PC-9 (cell line): ENCODE data around the gene C1orf52. TPM values are rescaled to one million over a fixed set of nuclear protein-coding genes. Genes with fewer than 3 reads are reported as not detected.

Source experiments
- BruUV-seq: library from RNA; stranded (reverse); fragments of 400-500 nt; replicated peaks from 2 replicates; lab custom pipeline; 2021; lab: Mats Ljungman, UMichigan
- CTCF ChIA-PET: fragments of 300-600 bp; sonication (Branson Sonifier 250); formaldehyde crosslinking; loops from one replicate; lab custom pipeline; 2022; ENCODE audit warnings: antibody characterized with exemption; lab: Charles Lee
- POLR2A ChIA-PET: fragments of 300-600 bp; sonication (Branson Sonifier 250); formaldehyde crosslinking; loops from one replicate; lab custom pipeline; 2022; ENCODE audit warnings: antibody characterized with exemption; ENCODE audit not compliant: unreplicated experiment; lab: Charles Lee
- DNase-seq, 2 experiments: peaks; one replicate each; pipeline versions ENCODE4 v3.0.0 to v3.0.0-alpha.2; 2015 to 2022; ENCODE audit warnings: mixed read lengths in 1 of 2
- H2AFZ ChIP-seq: fragments of 200-600 bp; sonication (generic); 2 replicates; pipeline ENCODE4 v1.8.1; 2017; ENCODE audit warnings: antibody characterized with exemption
- H3F3A ChIP-seq: fragments of 200-600 bp; sonication (generic); 2 replicates; pipeline ENCODE4 v1.8.1; 2017; ENCODE audit warnings: antibody characterized with exemption, mild to moderate bottlenecking, low read depth; ENCODE audit not compliant: insufficient read depth
- H3K27ac ChIP-seq: fragments of 200-600 bp; sonication (generic); 2 replicates; pipeline ENCODE4 v1.6.1; 2016; ENCODE audit warnings: mixed run types
- H3K27me3 ChIP-seq: fragments of 200-600 bp; sonication (generic); 2 replicates; pipeline ENCODE4 v1.6.1; 2016; ENCODE audit warnings: low read depth, mixed run types; ENCODE audit not compliant: insufficient read depth
- H3K36me3 ChIP-seq: fragments of 200-600 bp; sonication (generic); 2 replicates; pipeline ENCODE4 v1.6.1; 2016; ENCODE audit warnings: low read depth, mixed run types
- H3K4me1 ChIP-seq: fragments of 200-600 bp; sonication (generic); replicated peaks from 2 replicates; pipeline ENCODE4 v1.6.1; 2016; ENCODE audit warnings: mixed run types; ENCODE audit not compliant: insufficient read depth
- H3K4me2 ChIP-seq: fragments of 200-600 bp; sonication (generic); 2 replicates; pipeline ENCODE4 v1.6.1; 2017; ENCODE audit warnings: mixed run types
- H3K4me3 ChIP-seq: fragments of 200-600 bp; sonication (generic); 2 replicates; pipeline ENCODE4 v1.6.1; 2016; ENCODE audit warnings: mixed run types
- H3K79me2 ChIP-seq: fragments of 200-600 bp; sonication (generic); 2 replicates; pipeline ENCODE4 v1.6.1; 2017; ENCODE audit warnings: low read depth, mixed run types
- H3K9me2 ChIP-seq: fragments of 200-600 bp; sonication (generic); 2 replicates; pipeline ENCODE4 v1.8.1; 2017; ENCODE audit warnings: mild to moderate bottlenecking; ENCODE audit not compliant: insufficient read depth
- H3K9me3 ChIP-seq: fragments of 200-600 bp; sonication (generic); 2 replicates; pipeline ENCODE4 v1.8.1; 2016; ENCODE audit warnings: low read depth; ENCODE audit not compliant: insufficient read depth
- H4K20me1 ChIP-seq: fragments of 200-600 bp; sonication (generic); 2 replicates; pipeline ENCODE4 v1.8.1; 2017; ENCODE audit not compliant: insufficient read depth
- EZH2 ChIP-seq: fragments of 200-600 bp; sonication (generic); IDR thresholded peaks from 2 replicates; pipeline ENCODE4 v1.8.0; 2017; ENCODE audit warnings: antibody characterized with exemption, low read depth
- intact Hi-C: fragments of 100-400 bp; cut with micrococcal nuclease; formaldehyde crosslinking; loops from one replicate; pipeline ENCODE4 v1.10.0; 2022; ENCODE audit not compliant: unreplicated experiment
- total RNA-seq: library from RNA; stranded (reverse); gene quantifications from 2 replicates; pipeline ENCODE4 v1.2.3, GENCODE V29; 2021
- TF ChIP-seq, protein P1 (sequence below): fragments of 200-600 bp; sonication (generic); conservative IDR thresholded peaks from 2 replicates; pipeline ENCODE4 v1.6.1; 2017; ENCODE audit warnings: mixed run types, antibody characterized with exemption, mild to moderate bottlenecking, moderate library complexity

Gene C1orf52
- total RNA-seq, 1 experiment from 2014 or later: 20.7 TPM

- Histone ChIP-seq H3F3A (peaks cover 58% of the 10 kb centered on the region), H3K27me3 (no peaks in the 10 kb centered on the region), H3K27ac (no peak overlapping the region), H2AFZ (no peak overlapping the region), H3K79me2 (peaks cover 59% of the 10 kb centered on the region), H3K9me3 (no peaks in the 10 kb centered on the region), H3K4me2 (no peak overlapping the region), H3K4me1 (peaks cover 17% of the 10 kb centered on the region), H3K4me3 (no peak overlapping the region), H3K9me2 (no peaks in the 10 kb centered on the region), H3K36me3 (peaks cover 57% of the 10 kb centered on the region), H4K20me1 (peaks cover 2% of the 10 kb centered on the region; the same call in 1 of the 2 replicates)
- CTCF ChIA-PET: interaction anchor here (0.6 to 0.7 kb wide), 2 partner anchors 38 to 68 kb away, joined by 5 to 9 read pairs; partner anchors contain the start of gene SYDE2
- POLR2A ChIA-PET: no interaction called here
- intact Hi-C loops: no loop called here
- DNase-seq: no peak
- TF ChIP-seq EZH2: no peak
- TF ChIP-seq, protein P1, sequence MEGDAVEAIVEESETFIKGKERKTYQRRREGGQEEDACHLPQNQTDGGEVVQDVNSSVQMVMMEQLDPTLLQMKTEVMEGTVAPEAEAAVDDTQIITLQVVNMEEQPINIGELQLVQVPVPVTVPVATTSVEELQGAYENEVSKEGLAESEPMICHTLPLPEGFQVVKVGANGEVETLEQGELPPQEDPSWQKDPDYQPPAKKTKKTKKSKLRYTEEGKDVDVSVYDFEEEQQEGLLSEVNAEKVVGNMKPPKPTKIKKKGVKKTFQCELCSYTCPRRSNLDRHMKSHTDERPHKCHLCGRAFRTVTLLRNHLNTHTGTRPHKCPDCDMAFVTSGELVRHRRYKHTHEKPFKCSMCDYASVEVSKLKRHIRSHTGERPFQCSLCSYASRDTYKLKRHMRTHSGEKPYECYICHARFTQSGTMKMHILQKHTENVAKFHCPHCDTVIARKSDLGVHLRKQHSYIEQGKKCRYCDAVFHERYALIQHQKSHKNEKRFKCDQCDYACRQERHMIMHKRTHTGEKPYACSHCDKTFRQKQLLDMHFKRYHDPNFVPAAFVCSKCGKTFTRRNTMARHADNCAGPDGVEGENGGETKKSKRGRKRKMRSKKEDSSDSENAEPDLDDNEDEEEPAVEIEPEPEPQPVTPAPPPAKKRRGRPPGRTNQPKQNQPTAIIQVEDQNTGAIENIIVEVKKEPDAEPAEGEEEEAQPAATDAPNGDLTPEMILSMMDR: no peak
- no TSS peak for BruUV-seq
These were observed 9.5 kb upstream of the C1orf52 start for GRCh38 chr1:85268801-85269585.

- ChIA-PET CTCF (no interaction called here), POLR2A (no interaction called here)
- H3K27me3 ChIP-seq: no peaks in the 10 kb centered on the region
- DNase-seq: no peak
- BruUV-seq: no TSS peak
- H3K4me1 ChIP-seq: peaks cover 7% of the 10 kb centered on the region; the same call in 1 of the 2 replicates
- intact Hi-C loops: no loop called here
- peaks cover 62% of the 10 kb centered on the region for H3K36me3 ChIP-seq
- H3K9me3 ChIP-seq: no peaks in the 10 kb centered on the region
- H3F3A ChIP-seq: peaks cover 66% of the 10 kb centered on the region
- H2AFZ ChIP-seq: no peak overlapping the region
- TF ChIP-seq EZH2: no peak
- H4K20me1 ChIP-seq: no peaks in the 10 kb centered on the region; the same call in 1 of the 2 replicates
- 0 out of 2 replicates have a peak overlapping the region, but pooled peaks have one; percentile 3 for H3K27ac ChIP-seq
- H3K4me2 ChIP-seq: no peak overlapping the region
- H3K9me2 ChIP-seq: no peaks in the 10 kb centered on the region
- no peak overlapping the region for H3K4me3 ChIP-seq
- H3K79me2 ChIP-seq: peaks cover 43% of the 10 kb centered on the region
These were observed 7.9 kb upstream of the C1orf52 start for GRCh38 chr1:85267313-85267712.

DNA sequence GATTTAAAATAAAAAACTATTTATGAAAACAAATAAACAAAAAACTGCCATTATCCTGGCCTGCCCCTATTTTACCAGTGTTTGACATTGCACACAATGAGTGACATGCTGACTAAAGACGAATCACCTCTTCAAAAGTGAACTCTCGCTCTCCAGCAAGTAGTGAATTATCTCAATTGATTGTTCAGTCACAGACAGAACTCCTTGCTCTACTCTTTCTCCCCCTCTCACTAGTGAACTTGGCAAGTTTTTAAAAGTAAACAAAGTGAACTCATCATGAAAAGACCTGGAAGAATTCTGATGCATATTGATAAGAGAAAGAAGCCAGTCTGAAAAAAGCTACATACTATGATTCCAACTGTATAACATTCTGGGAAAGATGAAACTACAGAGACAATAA, 4.7 kb upstream of the C1orf52 start:
- peaks cover 33% of the 10 kb centered on the region for H3K36me3 ChIP-seq
- intact Hi-C loops: no loop called here
- POLR2A ChIA-PET: interaction anchor here (0.6 to 0.7 kb wide), 2 partner anchors 22 to 34 kb away, joined by 3 to 5 read pairs; no protein-coding TSS in a partner anchor
- no peaks in the 10 kb centered on the region for H3K9me2 ChIP-seq
- H3F3A ChIP-seq: peaks cover 56% of the 10 kb centered on the region
- no TSS peak for BruUV-seq
- DNase-seq: peak in 1 of 2 experiments; percentile 46
- peaks cover 11% of the 10 kb centered on the region; the same call in 1 of the 2 replicates for H3K4me1 ChIP-seq
- no peaks in the 10 kb centered on the region for H3K27me3 ChIP-seq
- no peaks in the 10 kb centered on the region for H4K20me1 ChIP-seq
- H3K27ac ChIP-seq: peak overlapping the region; percentile 23
- H2AFZ ChIP-seq: no peak overlapping the region
- TF ChIP-seq EZH2: no peak
- TF ChIP-seq, protein P1: no peak
- no peak overlapping the region for H3K4me2 ChIP-seq
- H3K4me3 ChIP-seq: no peak overlapping the region
- CTCF ChIA-PET: interaction anchor here (0.7 kb wide), 1 partner anchor 753 kb away, joined by 14 read pairs; no protein-coding TSS in a partner anchor
- H3K79me2 ChIP-seq: peaks cover 15% of the 10 kb centered on the region
- peaks cover 4% of the 10 kb centered on the region; the same call in 1 of the 2 replicates for H3K9me3 ChIP-seq
